GM19238 (cell line): ENCODE measurements around the gene SMIM26.
A peak's percentile ranks its signal among the peaks of the same experiment; 100 is the strongest.
"Not testable (repeated sequence)": the region's sequence is repeated elsewhere in the genome, so short reads cannot be mapped to it uniquely, and the experiment has no call there.

ENCODE experiments used
- DNase-seq: peaks from one replicate; pipeline ENCODE4 v3.0.0; 2011; ENCODE audit warnings: low spot score; ENCODE audit not compliant: insufficient read length

SMIM26 gene

GRCh38 chr20:18566892-18567738, at the start of gene SMIM26:
Gene SMIM26, plus strand, starts transcription at chr20:18567432. Its CDS starts 47 bp downstream, at chr20:18567479.
- DNase-seq: peak; percentile 92

- not testable (repeated sequence) for DNase-seq
Measured at GRCh38 chr20:18522066-18522465, 45.2 kb upstream of the SMIM26 start.

- DNase-seq: no peak
Measured at GRCh38 chr20:18523066-18523465, 44.2 kb upstream of the SMIM26 start.

GRCh38 chr20:18524646-18525045, 42.6 kb upstream of the SMIM26 start:
- DNase-seq: no peak

DNA sequence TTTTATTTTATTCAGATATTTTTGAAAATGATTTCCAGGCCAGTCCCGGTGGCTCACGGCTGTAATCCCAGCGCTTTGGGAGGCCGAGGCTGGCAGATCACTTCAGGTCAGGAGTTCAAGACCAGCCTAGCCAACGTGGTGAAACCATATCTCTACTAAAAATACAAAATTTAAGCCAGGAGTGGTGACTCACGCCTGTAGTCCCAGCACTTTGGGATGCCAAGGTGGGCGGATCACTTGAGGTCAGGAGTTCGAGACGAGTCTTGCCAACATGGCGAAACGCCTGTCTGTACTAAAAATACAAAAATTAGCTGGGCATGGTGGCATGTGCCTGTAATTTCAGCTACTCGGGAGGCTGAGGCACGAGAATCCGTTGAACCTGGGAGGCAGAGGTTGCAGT, 40.5 kb upstream of the SMIM26 start:
- DNase-seq: not testable (repeated sequence)

- no peak for DNase-seq
Measured at GRCh38 chr20:18527339-18527738, 39.9 kb upstream of the SMIM26 start.

GRCh38 chr20:18527836-18528235, 39.4 kb upstream of the SMIM26 start:
- DNase-seq: no peak

GRCh38 chr20:18529041-18529440, 38.2 kb upstream of the SMIM26 start:
- DNase-seq: no peak

DNA sequence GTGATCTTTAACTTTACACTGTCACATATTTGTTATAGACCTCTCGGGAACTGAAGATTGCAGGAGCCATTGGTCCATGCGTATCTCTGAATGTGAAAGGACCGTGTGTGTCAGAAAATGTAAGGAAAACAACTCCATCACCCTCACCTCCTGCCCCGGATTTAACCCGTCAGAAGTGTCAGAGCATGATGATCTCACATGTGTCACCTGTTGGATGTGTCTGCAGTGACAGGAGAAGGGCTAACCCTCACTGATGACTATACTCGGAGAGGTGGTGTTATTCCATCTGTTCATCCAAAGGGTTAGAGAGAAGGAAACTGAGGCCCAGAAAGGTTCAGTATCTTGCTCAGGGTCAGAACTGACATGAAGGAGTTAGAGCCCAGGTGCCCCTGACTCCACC, 34.6 kb upstream of the SMIM26 start:
- no peak for DNase-seq

DNA sequence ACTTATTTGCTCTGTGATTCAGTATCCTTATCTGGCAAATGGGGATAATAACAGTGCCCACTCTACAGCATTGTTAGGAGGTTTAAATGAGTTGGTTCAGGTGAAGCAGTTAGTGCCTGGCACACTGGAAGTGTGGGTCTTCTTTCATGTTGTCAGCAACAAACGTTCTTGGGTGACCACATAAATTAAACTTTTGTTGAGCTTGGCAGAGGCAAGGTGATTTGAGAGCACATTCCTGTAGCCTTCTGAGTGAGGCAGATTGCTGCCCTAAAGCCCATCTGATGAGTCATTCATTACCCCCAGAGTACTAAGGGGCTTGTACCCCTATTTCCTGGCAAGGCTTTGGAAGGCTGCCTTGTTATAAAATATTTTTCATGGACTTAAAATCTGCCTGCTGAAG, 33.7 kb upstream of the SMIM26 start:
- no peak for DNase-seq

DNA sequence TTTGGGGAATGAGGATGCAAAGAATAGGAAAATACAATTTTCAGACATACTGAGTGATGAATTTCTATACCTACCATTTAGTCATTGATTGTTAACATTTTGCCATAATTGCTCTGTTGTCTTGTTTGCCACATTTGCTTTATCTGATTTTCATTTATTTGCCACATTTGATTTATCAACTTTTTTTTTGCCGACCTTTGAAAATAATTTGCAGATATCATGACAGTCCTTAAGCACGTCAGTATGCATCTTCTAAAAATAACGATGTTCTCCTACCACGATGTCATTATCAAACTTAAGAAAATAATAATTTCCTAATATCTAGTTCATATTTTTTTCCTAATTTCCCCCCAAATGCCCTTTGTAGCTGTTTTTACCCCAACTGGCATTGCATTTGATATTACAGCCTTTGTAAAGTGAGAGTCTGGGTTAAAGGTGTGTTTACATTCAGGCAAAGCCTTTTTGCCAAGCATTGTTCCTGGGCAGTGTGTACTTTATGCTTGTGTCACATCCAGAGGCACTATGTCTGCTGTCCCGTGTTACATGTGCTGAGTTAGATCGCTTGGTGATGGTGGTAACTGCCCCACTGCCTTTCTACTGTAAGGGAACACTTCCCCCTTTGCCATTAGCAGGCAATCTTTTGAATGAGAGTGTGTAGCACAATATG, 33.1 kb upstream of the SMIM26 start:
- DNase-seq: no peak

DNA sequence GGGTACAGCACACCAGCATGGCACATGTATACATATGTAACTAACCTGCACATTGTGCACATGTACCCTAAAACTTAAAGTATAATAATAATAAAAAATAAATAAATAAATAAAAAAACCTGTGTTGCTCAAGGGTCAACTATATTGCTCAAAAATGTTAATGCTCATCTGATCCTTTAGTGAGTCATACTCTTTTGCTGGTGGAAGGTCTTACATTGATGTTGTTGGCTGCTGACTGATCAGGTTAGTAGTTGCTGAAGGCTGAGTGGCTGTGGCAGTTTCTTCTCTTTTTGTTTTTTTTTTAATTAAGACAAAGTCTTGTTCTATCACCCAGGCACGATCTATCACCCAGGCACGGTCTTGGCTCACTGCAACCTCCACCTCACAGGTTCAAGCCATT, 29.6 kb upstream of the SMIM26 start:
- DNase-seq: no peak

DNA sequence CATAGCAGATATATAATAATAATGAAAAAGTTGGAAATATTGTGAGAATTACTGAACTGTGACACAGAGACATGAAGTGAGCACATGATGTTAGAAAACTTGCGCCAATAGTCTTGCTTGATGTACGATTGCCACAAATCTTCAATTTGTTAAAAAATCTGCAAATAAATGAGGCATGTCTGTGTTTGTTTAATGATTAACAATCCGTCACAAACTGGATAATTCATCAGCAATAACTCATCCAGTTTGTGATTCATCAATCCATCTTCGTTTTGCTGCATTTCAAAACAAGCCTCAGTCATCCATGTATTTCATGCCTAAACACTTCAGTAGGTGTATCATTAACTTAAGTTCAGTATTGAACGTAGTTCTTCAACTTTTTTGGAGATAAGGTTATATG, 25.5 kb upstream of the SMIM26 start:
- no peak for DNase-seq

DNA sequence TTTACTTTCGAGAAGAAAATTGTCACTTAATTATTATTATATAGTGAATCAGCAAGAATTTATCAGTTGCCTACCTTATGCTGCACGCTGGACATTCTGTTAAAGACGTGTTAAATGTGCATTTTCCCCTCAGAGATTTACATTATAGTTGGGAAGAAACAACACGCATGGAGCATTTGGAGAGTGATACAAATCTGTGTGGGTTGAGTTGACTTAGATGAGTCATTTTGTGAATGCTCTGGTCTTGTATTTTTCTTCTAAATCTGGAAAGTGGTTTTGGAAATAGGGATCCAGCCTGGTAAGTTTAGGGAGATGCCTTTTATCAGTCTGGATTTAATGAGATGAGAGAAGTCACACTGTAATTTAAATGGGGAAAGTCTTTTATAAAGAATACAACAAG, 24.0 kb upstream of the SMIM26 start:
- no peak for DNase-seq

DNA sequence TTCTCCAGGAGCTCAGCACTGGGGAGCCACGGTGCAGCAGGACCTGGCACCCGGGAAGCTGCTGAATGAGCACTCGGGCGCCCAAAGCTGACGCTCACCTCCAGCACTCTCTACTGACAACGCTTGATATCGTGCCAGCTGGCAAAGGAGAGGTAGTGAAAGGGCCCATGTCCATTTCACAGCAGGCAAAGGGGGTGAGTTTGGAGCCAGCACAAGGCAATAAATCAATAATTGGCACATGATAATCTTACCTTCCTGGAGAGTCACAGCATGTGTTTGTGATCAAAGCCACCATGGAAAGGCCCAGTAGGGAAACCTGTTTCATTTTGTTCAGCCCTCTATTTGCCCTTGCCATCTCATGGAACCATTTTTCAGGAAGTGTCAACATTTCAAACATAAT, 23.3 kb upstream of the SMIM26 start:
- DNase-seq: no peak

DNA sequence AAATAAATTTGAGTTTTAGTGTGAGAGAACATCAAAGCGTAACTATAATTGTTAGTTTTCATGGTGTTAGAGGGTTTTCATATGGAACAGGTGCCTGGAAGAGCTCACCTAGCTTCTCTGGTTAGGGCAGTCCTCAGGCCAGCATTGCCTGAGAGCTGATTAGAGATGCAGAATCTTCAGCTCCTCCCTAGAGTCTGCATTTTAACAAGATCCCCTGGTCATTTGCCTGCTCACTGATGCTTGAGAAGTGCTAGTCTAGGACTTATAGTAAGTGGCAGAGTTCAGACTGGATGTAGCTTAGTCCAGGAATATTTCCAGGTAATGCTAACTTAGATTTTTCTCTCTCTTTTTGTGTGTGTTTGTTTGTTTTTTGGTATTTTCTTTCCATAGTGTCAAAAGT, 21.7 kb upstream of the SMIM26 start:
- no peak for DNase-seq

- no peak for DNase-seq
Measured at GRCh38 chr20:18548465-18548864, 18.8 kb upstream of the SMIM26 start.

DNA sequence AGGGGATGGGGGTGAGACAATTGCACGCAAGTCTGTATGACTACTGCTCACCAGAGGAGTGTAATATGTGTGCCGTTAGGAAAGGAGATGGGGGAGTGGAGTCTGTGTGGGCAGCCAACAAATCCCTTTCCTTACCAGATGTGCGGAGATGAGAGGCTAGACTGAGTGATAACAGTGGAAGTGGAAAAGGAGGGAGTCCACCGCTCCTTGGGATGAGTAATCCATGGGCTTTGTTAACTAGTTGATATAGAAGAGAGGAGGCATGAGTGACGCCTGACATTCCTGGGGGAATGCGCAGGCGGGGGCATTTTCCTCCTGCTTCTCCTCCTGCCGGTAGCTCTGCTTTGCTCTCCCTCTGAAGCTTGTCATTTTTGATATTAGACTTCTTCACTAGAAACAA, 13.5 kb upstream of the SMIM26 start:
- DNase-seq: no peak

DNA sequence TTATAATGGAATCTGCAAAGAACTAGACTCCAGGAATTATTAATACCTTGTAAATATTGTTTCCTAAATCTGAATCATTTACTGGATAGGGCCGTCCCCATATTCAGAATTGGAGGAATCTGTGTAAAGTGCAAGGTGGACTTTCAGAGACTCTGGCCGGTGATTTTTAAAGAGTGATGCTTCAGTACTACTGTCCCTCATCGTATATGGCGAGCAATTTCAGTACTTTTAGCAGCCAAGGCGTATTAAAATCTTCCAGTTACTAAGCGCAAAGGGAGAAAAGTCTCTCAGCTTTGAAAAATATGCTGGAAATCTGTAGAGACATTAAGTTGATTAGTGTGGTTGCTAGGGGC, 483 bp downstream of the SMIM26 start:
- no peak for DNase-seq

DNA sequence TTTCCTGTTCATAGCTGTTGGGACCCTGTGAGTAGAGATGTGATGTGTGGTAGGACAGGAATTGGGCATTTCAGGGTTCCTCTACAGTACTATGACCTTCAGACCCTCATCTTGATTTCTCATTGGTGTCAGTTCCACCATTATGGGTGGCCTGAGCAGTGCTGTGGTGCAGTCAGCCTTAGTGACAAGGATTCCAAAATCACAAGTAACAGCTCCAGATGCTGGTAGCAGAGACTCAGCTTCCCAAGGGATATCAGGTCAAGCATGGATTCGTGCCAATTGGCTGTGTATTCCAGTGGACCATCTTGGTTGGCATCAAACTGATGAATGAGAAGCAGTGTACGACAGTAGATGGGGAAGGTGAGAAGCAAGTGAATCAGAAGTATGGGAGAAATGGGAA, 3.8 kb downstream of the SMIM26 start:
- no peak for DNase-seq

- no peak for DNase-seq
Measured at GRCh38 chr20:18571578-18571977, 4.3 kb downstream of the SMIM26 start.

DNA sequence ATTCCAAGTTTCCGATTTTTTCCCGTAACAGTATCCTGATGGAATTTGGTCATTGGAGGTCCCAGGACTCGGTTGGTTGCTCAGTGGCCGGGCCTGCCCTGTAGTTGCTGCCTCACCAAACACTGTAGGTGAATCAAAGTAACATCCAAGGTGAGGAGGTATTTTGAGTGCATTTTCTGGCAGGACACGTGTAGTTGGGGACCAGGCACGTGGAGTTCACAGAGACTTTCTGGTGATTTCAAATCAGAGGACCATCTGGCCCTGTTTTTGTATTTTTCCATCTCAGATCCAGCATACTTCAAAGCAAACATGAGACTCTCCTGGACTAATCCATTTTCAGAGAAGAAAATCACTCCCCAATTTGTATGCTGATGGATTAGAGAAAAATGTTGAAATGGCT, 10.7 kb downstream of the SMIM26 start:
- DNase-seq: no peak

DNA sequence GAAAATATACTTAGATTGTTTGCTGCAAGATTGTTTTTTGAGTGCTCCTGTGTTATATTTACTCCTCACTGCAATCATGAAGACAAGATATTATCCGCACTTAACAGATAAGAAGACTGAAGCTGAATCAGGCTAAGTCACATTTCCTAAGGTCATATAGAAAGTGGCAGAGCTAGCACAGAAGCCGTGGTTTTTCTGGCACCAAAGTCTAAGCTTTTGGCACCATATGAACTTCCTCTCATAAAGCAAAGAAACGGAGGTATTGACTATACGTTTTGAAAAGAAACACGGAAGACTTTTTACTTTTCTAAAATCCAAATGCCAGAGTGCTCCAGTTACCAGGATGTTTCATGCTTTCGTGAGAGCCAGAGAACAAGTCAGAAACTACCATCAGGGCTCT, 11.3 kb downstream of the SMIM26 start:
- no peak for DNase-seq
